B cell (primary cell): ENCODE measurements around the gene OPN1SW.

Source experiments
- EZH2 ChIP-seq: IDR thresholded peaks from 2 replicates; pipeline ENCODE4 v1.6.1; 2012; ENCODE audit warnings: borderline replicate concordance, low read depth, mild to moderate bottlenecking, moderate library complexity, low read length; ENCODE audit not compliant: insufficient read depth, poor library complexity, severe bottlenecking
- TF ChIP-seq, protein P1 (sequence below): fragments of 200-600 bp; IDR thresholded peaks from one replicate; pipeline ENCODE4 v1.8.0; 2022; ENCODE audit warnings: antibody characterized with exemption, mild to moderate bottlenecking

DNA sequence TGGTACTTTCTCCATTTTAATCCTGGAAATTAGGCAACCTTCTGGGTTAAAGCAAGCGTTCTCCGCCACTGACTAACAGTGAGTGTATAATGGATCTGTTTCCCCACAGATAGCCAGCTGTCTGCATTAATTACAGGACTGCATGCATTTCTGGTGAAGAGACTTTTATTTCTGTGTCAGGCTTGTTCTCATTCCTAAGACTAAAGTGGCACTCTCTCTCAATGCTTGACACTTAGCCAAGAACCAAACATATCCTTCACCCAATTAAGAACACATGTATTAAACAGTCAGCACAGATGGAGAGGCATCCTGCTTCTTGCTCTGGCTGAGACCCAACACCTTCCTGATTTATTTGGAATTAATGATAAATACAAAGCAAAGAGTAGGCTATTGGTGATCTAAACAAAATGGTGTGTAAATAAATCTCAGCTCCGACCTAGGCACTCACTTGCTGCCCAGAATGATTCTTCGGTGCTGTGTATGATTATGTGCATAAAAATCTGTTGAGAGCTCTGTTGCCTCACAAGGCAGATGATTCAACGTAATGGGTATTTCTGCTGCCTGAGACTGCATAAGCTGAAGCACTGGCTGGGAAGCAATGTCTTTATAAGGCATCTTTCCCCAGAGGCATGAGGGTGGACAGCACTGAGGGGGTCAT, 19.6 kb downstream of the OPN1SW start:
- TF ChIP-seq, protein P1, sequence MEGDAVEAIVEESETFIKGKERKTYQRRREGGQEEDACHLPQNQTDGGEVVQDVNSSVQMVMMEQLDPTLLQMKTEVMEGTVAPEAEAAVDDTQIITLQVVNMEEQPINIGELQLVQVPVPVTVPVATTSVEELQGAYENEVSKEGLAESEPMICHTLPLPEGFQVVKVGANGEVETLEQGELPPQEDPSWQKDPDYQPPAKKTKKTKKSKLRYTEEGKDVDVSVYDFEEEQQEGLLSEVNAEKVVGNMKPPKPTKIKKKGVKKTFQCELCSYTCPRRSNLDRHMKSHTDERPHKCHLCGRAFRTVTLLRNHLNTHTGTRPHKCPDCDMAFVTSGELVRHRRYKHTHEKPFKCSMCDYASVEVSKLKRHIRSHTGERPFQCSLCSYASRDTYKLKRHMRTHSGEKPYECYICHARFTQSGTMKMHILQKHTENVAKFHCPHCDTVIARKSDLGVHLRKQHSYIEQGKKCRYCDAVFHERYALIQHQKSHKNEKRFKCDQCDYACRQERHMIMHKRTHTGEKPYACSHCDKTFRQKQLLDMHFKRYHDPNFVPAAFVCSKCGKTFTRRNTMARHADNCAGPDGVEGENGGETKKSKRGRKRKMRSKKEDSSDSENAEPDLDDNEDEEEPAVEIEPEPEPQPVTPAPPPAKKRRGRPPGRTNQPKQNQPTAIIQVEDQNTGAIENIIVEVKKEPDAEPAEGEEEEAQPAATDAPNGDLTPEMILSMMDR: no peak
- TF ChIP-seq EZH2: no peak
